Lower lobe of right lung (tissue), 2 donors: Measurements from ENCODE around the gene PPP6R3. TPM values are rescaled to one million over a fixed set of nuclear protein-coding genes. Genes with fewer than 3 reads are reported as not detected.

Source experiments
- ATAC-seq, 2 donors: fragments of 200-7000 bp; cut with Tn5 transposase; one replicate each; pipeline ENCODE4 v1.9.1; 2020 to 2022; ENCODE audit warnings: mild to moderate bottlenecking in 2 of 2, moderate library complexity in 2 of 2
- DNase-seq: peaks from one replicate; pipeline ENCODE4 v3.0.0-alpha.2; 2020
- H3K27ac ChIP-seq: fragments of 200-600 bp; one replicate; pipeline ENCODE4 v1.8.0; 2022
- H3K27me3 ChIP-seq: fragments of 200-600 bp; one replicate; pipeline ENCODE4 v1.8.0; 2022; ENCODE audit warnings: low read depth
- H3K36me3 ChIP-seq: fragments of 200-600 bp; one replicate; pipeline ENCODE4 v1.8.0; 2022; ENCODE audit warnings: mild to moderate bottlenecking
- H3K4me1 ChIP-seq: fragments of 200-600 bp; one replicate; pipeline ENCODE4 v1.8.0; 2022
- H3K4me3 ChIP-seq: fragments of 200-600 bp; one replicate; pipeline ENCODE4 v1.8.0; 2022; ENCODE audit warnings: mild to moderate bottlenecking
- H3K9me3 ChIP-seq: fragments of 200-600 bp; one replicate; pipeline ENCODE4 v1.8.0; 2022
- CTCF ChIP-seq: fragments of 200-600 bp; IDR thresholded peaks from one replicate; pipeline ENCODE4 v1.8.0; 2022; ENCODE audit warnings: antibody characterized with exemption, mild to moderate bottlenecking
- intact Hi-C: fragments of 100-400 bp; cut with DNase I; formaldehyde crosslinking; loops from one replicate; pipeline ENCODE4 v1.11.0; 2022
- total RNA-seq: library from RNA; stranded (reverse); fragmentation: NEBNext Ultra II Directional; extraction: Animal tissue kit (Norgen Biotek cat#: 25700); gene quantifications from one replicate; pipeline ENCODE4 v1.2.1, GENCODE V29; 2021
- donor health status: DM: no; HTN: yes; CAD: no; lungs with severe emphysema.

PPP6R3 gene
- total RNA-seq, 1 donor from 2014 or later, result 98.0 TPM

- no peaks in the 10 kb centered on the region for H3K36me3 ChIP-seq
- H3K4me3 ChIP-seq, result no peak overlapping the region
- H3K9me3 ChIP-seq, result no peaks in the 10 kb centered on the region
- intact Hi-C loops, result no loop called here
- H3K27ac ChIP-seq, result no peak overlapping the region
- TF ChIP-seq CTCF, result no peak
- peaks cover 32% of the 10 kb centered on the region for H3K4me1 ChIP-seq
- ATAC-seq (no peak), DNase-seq (no peak)
- no peaks in the 10 kb centered on the region for H3K27me3 ChIP-seq
Observed at GRCh38 chr11:68480193-68480592, 19.6 kb downstream of the PPP6R3 start.

GRCh38 chr11:68480852-68481510 lies 20.4 kb downstream of the PPP6R3 start:
- Histone ChIP-seq H3K4me1 (peaks cover 32% of the 10 kb centered on the region), H3K9me3 (no peaks in the 10 kb centered on the region), H3K4me3 (no peak overlapping the region), H3K36me3 (no peaks in the 10 kb centered on the region), H3K27ac (peak overlapping the region; percentile 12), H3K27me3 (no peaks in the 10 kb centered on the region)
- no peak for TF ChIP-seq CTCF
- intact Hi-C loops, result no loop called here
- DNase-seq, result no peak
- ATAC-seq, result peak in 1 of 2 donors; percentile 14

- Histone ChIP-seq H3K4me3 (no peak overlapping the region), H3K27ac (peak overlapping the region; percentile 12), H3K4me1 (peaks cover 34% of the 10 kb centered on the region), H3K36me3 (no peaks in the 10 kb centered on the region), H3K9me3 (no peaks in the 10 kb centered on the region), H3K27me3 (no peaks in the 10 kb centered on the region)
- ATAC-seq, result peak in 1 of 2 donors; percentile 36
- no peak for DNase-seq
- TF ChIP-seq CTCF, result no peak
- intact Hi-C loops, result no loop called here
Observed at GRCh38 chr11:68481579-68482240, 21.2 kb downstream of the PPP6R3 start.

- peaks cover 25% of the 10 kb centered on the region for H3K4me1 ChIP-seq
- H3K9me3 ChIP-seq, result no peaks in the 10 kb centered on the region
- intact Hi-C loops, result no loop called here
- H3K4me3 ChIP-seq, result no peak overlapping the region
- no peaks in the 10 kb centered on the region for H3K36me3 ChIP-seq
- H3K27me3 ChIP-seq, result no peaks in the 10 kb centered on the region
- ATAC-seq (no peak), DNase-seq (no peak)
- no peak for TF ChIP-seq CTCF
- H3K27ac ChIP-seq, result no peak overlapping the region
Observed at GRCh38 chr11:68488623-68489022, 28.1 kb downstream of the PPP6R3 start.

- TF ChIP-seq CTCF, result no peak
- Histone ChIP-seq H3K27me3 (no peaks in the 10 kb centered on the region), H3K27ac (no peak overlapping the region), H3K4me3 (no peak overlapping the region), H3K4me1 (peaks cover 35% of the 10 kb centered on the region), H3K9me3 (no peaks in the 10 kb centered on the region), H3K36me3 (no peaks in the 10 kb centered on the region)
- no peak for ATAC-seq
- intact Hi-C loops, result no loop called here
- no peak for DNase-seq
Observed at GRCh38 chr11:68495220-68495729, 34.7 kb downstream of the PPP6R3 start.
